HG02981 (cell line): ENCODE data around the gene ZCWPW1.
"Not testable (repeated sequence)": the region's sequence is repeated elsewhere in the genome, so short reads cannot be mapped to it uniquely, and the experiment has no call there.

Experiments
- ATAC-seq: cut with Tn5 transposase; IDR thresholded peaks from one replicate; pipeline ENCODE4 v1.9.1; 2021; ENCODE audit warnings: mild to moderate bottlenecking, moderate library complexity; ENCODE audit not compliant: unreplicated experiment

Gene ZCWPW1

DNA sequence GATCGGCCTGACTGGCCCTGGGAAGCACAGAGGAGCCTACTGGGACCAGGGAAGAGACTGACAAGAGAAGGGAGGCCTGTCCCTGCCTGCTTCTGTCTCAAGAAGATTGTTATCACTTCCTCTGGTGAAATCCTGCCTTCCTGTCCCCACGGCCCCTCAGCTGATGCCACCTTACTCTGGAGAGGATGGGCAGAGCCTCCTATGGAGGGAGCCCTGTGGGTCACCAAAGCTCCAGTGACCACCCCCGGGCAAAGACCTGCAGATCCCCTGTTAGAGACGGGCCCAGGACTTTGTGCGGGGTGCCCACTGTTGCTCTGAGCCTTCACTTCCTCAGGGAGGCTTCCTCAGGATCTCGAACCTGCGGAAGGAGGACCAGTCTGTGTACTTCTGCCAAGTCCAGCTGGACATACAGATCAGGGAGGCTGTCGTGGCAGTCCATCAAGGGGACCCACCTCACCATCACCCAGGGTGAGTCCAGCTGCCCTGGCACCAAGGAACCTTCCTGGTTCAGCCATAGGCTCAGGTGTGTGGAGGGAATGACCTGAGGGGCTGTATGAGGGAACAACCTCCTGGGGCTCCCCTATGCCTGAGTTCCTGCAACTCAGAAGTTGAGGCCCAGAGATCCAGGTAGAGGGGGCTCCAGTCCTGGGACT lies 72.0 kb downstream of the ZCWPW1 start:
- ATAC-seq, result no peak

DNA sequence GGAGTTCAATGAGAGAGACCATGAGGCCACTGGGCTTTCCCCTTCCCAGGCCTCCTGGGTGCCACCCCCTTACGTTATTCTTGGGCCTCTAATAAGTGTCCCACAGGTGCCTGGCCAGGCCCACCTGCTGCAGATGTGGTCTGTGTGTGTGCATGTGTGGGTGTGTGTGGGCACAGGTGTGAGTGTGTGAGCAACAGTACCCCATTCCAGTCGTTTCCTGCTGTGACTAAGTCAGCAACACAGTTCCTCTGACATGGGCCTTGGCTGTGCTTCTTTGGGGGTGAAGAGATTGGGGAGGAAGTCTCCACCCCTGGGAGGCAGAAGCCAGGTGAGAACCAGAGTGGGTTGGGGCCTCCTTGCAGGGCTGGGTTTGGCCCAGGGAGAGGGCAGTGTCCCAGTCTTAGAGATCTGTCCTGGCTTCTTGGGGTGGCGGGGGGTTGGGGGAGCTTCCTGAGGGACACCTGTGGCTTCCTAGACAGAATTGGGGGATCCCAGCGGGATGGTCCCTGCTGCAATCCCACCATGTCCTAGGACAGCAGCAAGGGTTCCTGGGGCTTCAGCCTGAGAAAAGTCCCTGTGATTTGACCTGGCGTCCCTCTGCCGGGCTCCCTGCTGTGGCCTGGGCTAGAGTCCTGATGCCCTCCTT lies 74.7 kb downstream of the ZCWPW1 start:
- ATAC-seq, result no peak

DNA sequence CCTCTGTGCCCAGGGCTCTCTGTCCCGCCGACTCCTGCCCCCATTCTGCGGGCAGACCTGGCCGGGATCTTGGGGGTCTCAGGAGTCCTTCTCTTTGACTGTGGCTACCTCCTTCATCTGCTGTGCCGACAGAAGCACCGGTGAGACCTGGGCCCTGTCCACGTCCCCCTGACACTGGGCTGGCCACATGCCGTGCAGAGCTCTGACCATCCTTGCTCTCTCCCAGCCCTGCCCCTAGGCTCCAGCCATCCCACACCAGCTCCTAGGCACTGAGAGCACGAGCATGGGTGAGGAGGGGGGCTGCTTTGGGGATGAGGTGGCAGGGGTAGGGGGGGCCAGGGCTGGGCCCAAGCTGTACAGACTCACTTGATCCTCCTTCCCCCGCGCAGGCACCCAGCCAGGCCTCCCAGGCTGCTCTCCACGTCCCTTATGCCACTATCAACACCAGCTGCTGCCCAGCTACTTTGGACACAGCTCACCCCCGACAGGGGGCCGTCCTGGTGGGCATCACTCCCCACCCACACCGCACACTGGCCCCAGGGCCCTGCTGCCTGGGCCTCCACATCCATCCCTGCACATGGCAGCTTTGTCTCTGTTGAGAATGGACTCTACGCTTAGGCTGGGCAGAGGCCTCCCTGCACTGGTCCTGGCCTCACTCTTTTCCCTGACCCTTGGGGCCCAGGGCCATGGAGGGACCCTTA lies 75.4 kb downstream of the ZCWPW1 start:
- ATAC-seq, result no peak

DNA sequence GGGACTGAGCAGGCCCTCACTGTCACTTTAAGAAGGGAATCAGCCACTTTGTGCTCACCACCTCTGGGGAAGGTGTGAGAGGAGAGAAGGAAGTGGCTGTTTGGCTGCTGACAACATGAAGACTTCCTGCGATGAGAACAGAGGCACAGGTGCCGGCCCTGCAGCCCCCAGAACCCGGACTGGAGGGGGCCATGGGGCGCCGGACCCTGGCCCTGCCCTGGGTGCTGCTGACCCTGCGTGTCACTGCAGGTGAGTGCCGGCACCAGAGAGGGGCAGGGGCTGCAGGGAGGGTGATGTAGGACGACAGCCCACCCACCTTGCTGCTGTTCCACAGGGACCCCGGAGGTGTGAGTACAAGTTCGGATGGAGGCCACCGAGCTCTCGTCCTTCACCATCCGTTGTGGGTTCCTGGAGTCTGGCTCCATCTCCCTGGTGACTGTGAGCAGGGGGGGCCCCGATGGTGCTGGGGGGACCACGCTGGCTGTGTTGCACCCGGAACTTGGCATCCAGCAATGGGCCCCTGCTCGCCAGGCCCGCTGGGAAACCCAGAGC lies 76.2 kb downstream of the ZCWPW1 start:
- ATAC-seq, result not testable (repeated sequence)

DNA sequence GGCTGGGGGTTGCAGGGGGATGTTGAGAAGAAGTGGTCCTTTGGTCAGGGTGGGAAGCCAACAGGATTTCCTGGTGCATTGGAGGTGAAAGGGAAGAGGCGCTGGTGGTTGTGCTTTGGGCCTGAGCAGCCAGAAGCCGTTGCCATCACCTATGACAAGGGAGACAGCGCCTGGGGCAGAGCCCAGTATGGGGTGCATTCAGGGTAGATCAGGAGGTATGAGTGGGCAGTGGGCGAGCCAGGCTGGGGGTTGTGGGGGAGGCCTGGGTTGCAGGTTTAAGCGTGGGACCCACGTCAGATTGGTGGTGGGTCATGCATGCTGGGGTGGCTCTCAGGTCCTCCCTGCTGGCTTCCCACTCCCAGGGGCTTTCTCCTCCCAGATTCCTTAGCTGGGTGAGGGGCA lies 76.8 kb downstream of the ZCWPW1 start:
- no peak for ATAC-seq
